ENCODE results near the gene TEX54. TPM values are rescaled to one million over a fixed set of nuclear protein-coding genes. Genes with fewer than 3 reads are reported as not detected.
A peak's percentile ranks its signal among the peaks of the same experiment; 100 is the strongest.

The TEX54 gene
- total RNA-seq, 1 experiment from 2014 or later, result not detected

- DNase-seq (ENCODE audit: extremely low read depth, low read depth), result peak; percentile 54
Measured at GRCh38 chr11:62791501-62792201, 41.0 kb downstream of the TEX54 start, which contains the start of gene TMEM223. Gene TMEM223, minus strand, starts transcription at chr11:62792006. Its CDS starts 12 bp downstream, at chr11:62791994.

- DNase-seq (ENCODE audit: extremely low read depth, low read depth), result no peak
Measured at GRCh38 chr11:62789576-62789975, 43.1 kb downstream of the TEX54 start.

GRCh38 chr11:62788991-62789390, 43.6 kb downstream of the TEX54 start:
- no peak for DNase-seq (ENCODE audit: extremely low read depth, low read depth)

- DNase-seq (ENCODE audit: extremely low read depth, low read depth), result peak; percentile 92
Measured at GRCh38 chr11:62787005-62787759, 45.5 kb downstream of the TEX54 start, which contains the start of gene TMEM179B. Gene TMEM179B, plus strand, starts transcription at chr11:62787402. Its CDS starts 30 bp downstream, at chr11:62787432.

- DNase-seq (ENCODE audit: extremely low read depth, low read depth), result peak; percentile 74
Measured at GRCh38 chr11:62786318-62787004, 46.2 kb downstream of the TEX54 start.

- no peak for DNase-seq (ENCODE audit: extremely low read depth, low read depth)
Measured at GRCh38 chr11:62782753-62783152, 49.9 kb downstream of the TEX54 start.

Small RNAs within 50 kb of the gene (small RNA-seq; reads per million reads assigned to genes)
- gene MIR6514 (0 to 0.12 reads per million in 2 experiments), gene RF00099 (0 reads per million in 2 experiments), gene RNU6-118P (0 reads per million in 2 experiments), gene SNORD22 (0 reads per million in 2 experiments), gene SNORD26 (0 reads per million in 2 experiments), gene SNORD27 (0 reads per million in 2 experiments), gene SNORD28 (0 reads per million in 2 experiments), gene SNORD30 (217 to 3,178 reads per million in 2 experiments)

Other genes starting within 250 kb of the TEX54 start
- 6.3 and 6.4 TPM in 2 replicates for gene TUT1, start 241.3 kb downstream of the TEX54 start, total RNA-seq (2014; rRNA removed; shearing (Covaris generic))
- gene MTA2, start 231.0 kb downstream of the TEX54 start, total RNA-seq (2014; rRNA removed; shearing (Covaris generic)), result 67.7 and 79.0 TPM in 2 replicates
- 14.6 and 18.4 TPM in 2 replicates for gene EML3, start 220.1 kb downstream of the TEX54 start, total RNA-seq (2014; rRNA removed; shearing (Covaris generic))
- 1.2 and 3.0 TPM in 2 replicates for gene ROM1, start 219.6 kb downstream of the TEX54 start, total RNA-seq (2014; rRNA removed; shearing (Covaris generic))
- gene B3GAT3, start 210.9 kb downstream of the TEX54 start, total RNA-seq (2014; rRNA removed; shearing (Covaris generic)), result 22.6 TPM in 2 replicates
- 172 and 229 TPM in 2 replicates for gene GANAB, start 186.2 kb downstream of the TEX54 start, total RNA-seq (2014; rRNA removed; shearing (Covaris generic))
- 11.1 and 11.4 TPM in 2 replicates for gene INTS5, start 179.5 kb downstream of the TEX54 start, total RNA-seq (2014; rRNA removed; shearing (Covaris generic))
- 61.6 and 69.1 TPM in 2 replicates for gene C11orf98, start 167.6 kb downstream of the TEX54 start, total RNA-seq (2014; rRNA removed; shearing (Covaris generic))
- 8.8 and 11.5 TPM in 2 replicates for gene CSKMT, start 167.5 kb downstream of the TEX54 start, total RNA-seq (2014; rRNA removed; shearing (Covaris generic))
- 13.9 and 20.2 TPM in 2 replicates for gene UQCC3, start 161.2 kb downstream of the TEX54 start, total RNA-seq (2014; rRNA removed; shearing (Covaris generic))
- 5.4 and 5.5 TPM in 2 replicates for gene LBHD1, start 160.6 kb downstream of the TEX54 start, total RNA-seq (2014; rRNA removed; shearing (Covaris generic))
- 82.6 and 93.2 TPM in 2 replicates for gene UBXN1, start 153.8 kb downstream of the TEX54 start, total RNA-seq (2014; rRNA removed; shearing (Covaris generic))
- gene LRRN4CL, start 143.3 kb downstream of the TEX54 start, total RNA-seq (2014; rRNA removed; shearing (Covaris generic)), result 0.02 TPM in 1 of 2 replicates, not detected in the other
- gene BSCL2, start 125.4 kb downstream of the TEX54 start, total RNA-seq (2014; rRNA removed; shearing (Covaris generic)), result 57.4 and 59.2 TPM in 2 replicates
- gene GNG3, start 125.2 kb downstream of the TEX54 start, total RNA-seq (2014; rRNA removed; shearing (Covaris generic)), result 0.17 TPM in 1 of 2 replicates, not detected in the other
- gene HNRNPUL2, start 105.4 kb downstream of the TEX54 start, total RNA-seq (2014; rRNA removed; shearing (Covaris generic)), result 4.4 and 7.5 TPM in 2 replicates
- gene TTC9C, start 104.4 kb downstream of the TEX54 start, total RNA-seq (2014; rRNA removed; shearing (Covaris generic)), result 25.8 and 28.8 TPM in 2 replicates
- 4.1 and 5.5 TPM in 2 replicates for gene ZBTB3, start 78.7 kb downstream of the TEX54 start, total RNA-seq (2014; rRNA removed; shearing (Covaris generic))
- 79.6 and 88.3 TPM in 2 replicates for gene POLR2G, start 71.3 kb downstream of the TEX54 start, total RNA-seq (2014; rRNA removed; shearing (Covaris generic))
- gene TAF6L, start 61.4 kb downstream of the TEX54 start, total RNA-seq (2014; rRNA removed; shearing (Covaris generic)), result 10.5 and 11.9 TPM in 2 replicates
- gene TMEM179B, start 45.4 kb downstream of the TEX54 start, total RNA-seq (2014; rRNA removed; shearing (Covaris generic)), result 38.4 and 44.3 TPM in 2 replicates
- 21.4 and 25.9 TPM in 2 replicates for gene TMEM223, start 40.8 kb downstream of the TEX54 start, total RNA-seq (2014; rRNA removed; shearing (Covaris generic))
- 18.7 and 28.7 TPM in 2 replicates for gene NXF1, start 27.4 kb downstream of the TEX54 start, total RNA-seq (2014; rRNA removed; shearing (Covaris generic))
- 14.7 and 15.9 TPM in 2 replicates for gene STX5, start 790 bp downstream of the TEX54 start, total RNA-seq (2014; rRNA removed; shearing (Covaris generic))
- 64.7 and 71.2 TPM in 2 replicates for gene WDR74, start 6.7 kb upstream of the TEX54 start, total RNA-seq (2014; rRNA removed; shearing (Covaris generic))
- gene SLC3A2, start 48.1 kb upstream of the TEX54 start, total RNA-seq (2014; rRNA removed; shearing (Covaris generic)), result 449 and 464 TPM in 2 replicates
- gene CHRM1, start 88.5 kb upstream of the TEX54 start, total RNA-seq (2014; rRNA removed; shearing (Covaris generic)), result not detected in 2 replicates
- gene SLC22A6, start 152.1 kb upstream of the TEX54 start, total RNA-seq (2014; rRNA removed; shearing (Covaris generic)), result not detected in 2 replicates
- gene SLC22A8, start 183.0 kb upstream of the TEX54 start, total RNA-seq (2014; rRNA removed; shearing (Covaris generic)), result not detected in 2 replicates

Data from NCI-H460 (cell line).